Measurements from ENCODE around the gene XXYLT1. TPM values are rescaled to one million over a fixed set of nuclear protein-coding genes. Genes with fewer than 3 reads are reported as not detected.

XXYLT1 gene
- total RNA-seq, 4 donors from 2014 or later = 7.5 to 19.4 (median 10.6) TPM

GRCh38 chr3:195035345-195036202 is 235.4 kb downstream of the XXYLT1 start:
- TF ChIP-seq CTCF (IDR thresholded peaks at IDR 0.05; ENCODE audit: low read depth) = no peak

- no peak for TF ChIP-seq CTCF (IDR thresholded peaks at IDR 0.05; ENCODE audit: low read depth)
These were observed 236.4 kb downstream of the XXYLT1 start for GRCh38 chr3:195034541-195034940.

- TF ChIP-seq CTCF (IDR thresholded peaks at IDR 0.05; ENCODE audit: low read depth) = no peak
These were observed 236.9 kb downstream of the XXYLT1 start for GRCh38 chr3:195034101-195034500.

- TF ChIP-seq CTCF (IDR thresholded peaks at IDR 0.05; ENCODE audit: low read depth) = no peak
These were observed 237.3 kb downstream of the XXYLT1 start for GRCh38 chr3:195033531-195034091.

- no peak for TF ChIP-seq CTCF (IDR thresholded peaks at IDR 0.05; ENCODE audit: low read depth)
These were observed 238.0 kb downstream of the XXYLT1 start for GRCh38 chr3:195032955-195033354.

GRCh38 chr3:195032106-195032759 is 238.7 kb downstream of the XXYLT1 start:
- TF ChIP-seq CTCF (IDR thresholded peaks at IDR 0.05; ENCODE audit: low read depth) = no peak

- no peak for TF ChIP-seq CTCF (IDR thresholded peaks at IDR 0.05; ENCODE audit: low read depth)
These were observed 239.4 kb downstream of the XXYLT1 start for GRCh38 chr3:195031574-195032003.
